Skeletal muscle cell (primary cell): ENCODE results near the gene PSAP.
A peak's percentile ranks its signal among the peaks of the same experiment; 100 is the strongest.

ENCODE experiments used
- DNase-seq: peaks from one replicate; pipeline ENCODE4 v3.0.0-alpha.2; 2010; ENCODE audit warnings: low read depth
- H3K4me3 ChIP-seq: 2 replicates; pipeline ENCODE4 v1.5.1; 2011; ENCODE audit warnings: low read depth, mild to moderate bottlenecking, control low read depth, low read length, moderate library complexity

PSAP gene

DNA sequence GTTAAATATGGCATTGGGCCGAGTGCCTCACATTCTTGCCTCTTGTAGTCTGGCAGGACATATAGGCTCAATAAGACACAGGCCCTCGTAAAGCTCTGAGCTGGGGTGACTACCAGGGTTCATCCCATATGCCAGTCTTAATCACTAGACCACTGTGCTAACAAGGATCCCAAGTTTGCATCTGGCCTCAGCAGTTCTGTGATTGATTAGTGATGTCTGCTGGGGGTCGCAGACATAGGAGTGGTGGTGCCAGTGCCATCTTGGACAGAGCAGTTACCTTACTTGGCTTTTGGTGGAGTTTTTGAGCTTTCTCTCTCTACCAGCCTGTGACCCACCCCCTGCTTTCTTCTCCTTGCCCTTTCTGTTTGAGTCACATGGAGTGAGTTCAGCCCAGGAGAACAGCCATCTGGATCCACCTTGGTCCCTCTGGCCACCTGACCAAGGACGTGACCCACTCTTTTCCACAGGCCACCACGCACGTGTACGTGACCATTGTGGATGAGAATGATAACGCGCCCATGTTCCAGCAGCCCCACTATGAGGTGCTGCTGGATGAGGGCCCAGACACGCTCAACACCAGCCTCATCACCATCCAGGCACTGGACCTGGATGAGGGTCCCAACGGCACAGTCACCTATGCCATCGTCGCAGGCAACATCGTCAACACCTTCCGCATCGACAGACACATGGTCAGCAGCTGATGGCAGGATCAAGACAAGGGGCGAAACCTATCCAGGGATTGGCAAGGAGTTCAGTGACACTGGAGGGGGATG lies 73.7 kb downstream of the PSAP start:
- no peak for DNase-seq
- H3K4me3 ChIP-seq: no peak overlapping the region

- DNase-seq: no peak
- H3K4me3 ChIP-seq: no peak overlapping the region
Observed at GRCh38 chr10:71776481-71776925, 74.5 kb downstream of the PSAP start.

- no peak overlapping the region for H3K4me3 ChIP-seq
- DNase-seq: no peak
Observed at GRCh38 chr10:71774916-71775702, 75.9 kb downstream of the PSAP start.

GRCh38 chr10:71773221-71773971 lies 77.7 kb downstream of the PSAP start, which contains the start of gene VSIR:
Gene VSIR (minus strand): TSS chr10:71773520. CDS start chr10:71773439, 81 bp downstream.
- peak within 1 kb of the TSS; percentile 51 for H3K4me3 ChIP-seq
- no peak for DNase-seq

DNA sequence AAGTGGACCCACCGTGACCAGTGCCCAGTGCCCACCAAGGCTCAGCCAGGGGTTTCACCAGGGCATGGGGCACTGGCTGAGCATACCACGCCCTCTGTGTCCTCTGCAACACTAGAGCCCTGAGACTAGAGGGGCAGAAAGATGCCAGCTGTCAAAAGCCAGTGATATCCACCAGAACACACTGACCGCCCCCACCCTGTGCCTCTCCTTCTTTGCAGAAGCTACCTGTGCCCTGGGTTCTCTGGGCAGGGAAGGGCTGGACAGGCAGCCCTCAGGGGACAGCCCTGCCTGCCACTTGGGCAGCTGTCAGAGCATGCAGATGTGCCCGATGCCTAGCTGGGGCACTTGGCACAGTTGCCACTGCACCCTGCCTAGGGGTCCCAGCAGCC lies 78.2 kb downstream of the PSAP start:
- peak overlapping the region; percentile 51 for H3K4me3 ChIP-seq
- no peak for DNase-seq

GRCh38 chr10:71771821-71772617 lies 79.0 kb downstream of the PSAP start:
- H3K4me3 ChIP-seq: no peak overlapping the region
- no peak for DNase-seq

DNA sequence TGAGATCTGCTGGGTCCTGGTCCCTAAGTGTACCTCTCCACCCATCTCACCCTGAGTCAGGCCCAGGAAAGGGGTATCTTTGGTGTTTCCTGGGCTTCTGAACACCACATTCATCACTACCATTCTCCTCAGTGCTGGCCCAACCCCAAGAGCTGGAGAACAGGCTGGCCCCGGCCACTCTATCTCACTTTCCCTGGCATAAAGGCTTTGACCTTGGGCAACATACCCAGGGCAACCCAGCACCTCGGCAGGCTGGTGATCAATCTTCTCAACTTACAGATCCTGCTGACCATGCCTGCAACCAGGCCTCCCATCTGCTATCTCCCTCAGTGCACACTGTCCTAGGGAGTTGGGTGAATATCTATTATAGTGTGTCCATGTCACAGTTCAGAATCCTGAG lies 79.8 kb downstream of the PSAP start:
- no peak overlapping the region for H3K4me3 ChIP-seq
- no peak for DNase-seq

DNA sequence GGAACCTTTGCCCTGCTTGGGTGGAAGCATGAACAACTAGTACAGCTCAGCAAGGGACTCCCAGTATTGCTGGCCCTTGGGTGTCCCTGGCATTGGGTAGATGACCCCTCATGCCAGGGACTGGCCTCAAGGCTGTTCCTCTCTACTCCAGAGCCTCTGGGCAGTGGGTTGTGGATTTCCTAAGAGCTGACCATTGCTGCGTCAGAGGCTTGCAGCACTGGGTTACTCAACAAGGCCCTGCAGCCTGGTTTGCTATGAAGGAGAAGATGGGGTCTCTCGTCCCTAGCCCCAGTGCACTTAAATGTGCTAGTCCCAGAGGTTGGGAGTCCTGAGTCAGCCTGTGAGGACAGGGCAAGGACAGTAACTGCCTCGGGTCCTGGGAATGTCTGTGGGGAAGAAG lies 80.3 kb downstream of the PSAP start:
- H3K4me3 ChIP-seq: no peak overlapping the region
- DNase-seq: no peak

- no peak for DNase-seq
- no peak overlapping the region for H3K4me3 ChIP-seq
Observed at GRCh38 chr10:71770255-71770654, 80.8 kb downstream of the PSAP start.

GRCh38 chr10:71769279-71769823 lies 81.7 kb downstream of the PSAP start:
- no peak for DNase-seq
- H3K4me3 ChIP-seq: no peak overlapping the region

DNA sequence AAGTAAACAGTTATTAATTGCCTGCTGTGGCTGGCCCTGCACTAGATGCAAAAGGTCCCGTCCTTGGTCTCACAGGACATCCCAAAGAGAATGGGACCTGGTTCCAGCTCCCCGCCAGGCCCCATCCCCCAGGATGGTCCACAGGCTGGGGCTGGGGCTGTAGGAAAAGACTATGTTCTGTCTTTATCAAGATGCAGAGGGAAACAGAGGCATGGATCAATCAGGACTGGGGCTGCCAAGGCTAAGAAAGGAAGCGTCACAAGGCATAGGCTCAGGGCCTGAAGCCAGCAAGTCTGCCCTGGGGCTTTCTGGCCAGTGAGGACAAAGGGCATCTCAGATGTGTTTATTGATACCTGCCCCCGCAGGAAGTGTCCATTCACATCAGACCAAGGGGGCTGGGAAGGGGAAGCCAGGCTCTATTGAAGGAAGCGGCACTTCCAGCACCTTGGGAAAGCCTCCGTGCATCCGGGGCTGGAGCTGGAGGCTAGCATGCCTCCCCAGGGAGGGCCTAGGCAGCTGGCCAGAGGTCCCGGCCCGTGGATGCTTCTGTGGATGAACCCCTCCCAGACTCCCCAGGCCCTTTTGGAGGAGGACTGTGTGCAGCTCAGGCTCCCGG lies 83.5 kb downstream of the PSAP start:
- H3K4me3 ChIP-seq: no peak overlapping the region

DNA sequence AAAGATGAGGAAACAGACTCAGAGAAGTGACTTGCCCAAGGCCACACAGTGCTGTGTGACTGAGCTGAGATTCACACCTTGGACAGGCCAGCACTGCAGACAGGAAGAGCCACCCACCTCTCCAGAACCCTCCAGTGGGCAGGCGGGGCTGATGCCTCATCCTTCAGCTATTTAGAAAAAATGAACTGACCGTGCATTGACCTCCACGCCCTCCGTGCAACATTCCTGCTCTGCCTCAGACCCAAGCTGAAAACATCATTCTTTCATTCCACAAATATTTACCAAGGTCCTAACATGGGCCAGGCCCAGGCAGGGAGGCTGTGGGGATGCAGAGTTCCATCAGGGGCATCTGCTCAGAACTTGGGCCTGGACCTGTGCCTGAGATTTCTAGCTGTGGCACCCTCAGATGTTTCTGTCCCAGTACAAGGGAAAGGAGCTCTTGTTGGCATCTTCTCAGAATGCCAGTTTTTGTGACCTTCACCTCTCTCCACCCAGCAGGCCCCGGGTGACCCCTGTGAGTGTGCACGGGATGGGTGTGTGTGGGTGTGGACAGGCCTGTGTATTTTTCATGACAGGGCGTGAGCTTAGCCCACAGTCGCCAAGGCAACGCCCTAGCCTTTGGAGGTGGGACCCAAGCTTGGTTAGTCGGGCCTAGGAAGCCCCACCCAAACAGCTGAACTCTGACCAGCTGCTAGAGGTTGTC lies 84.2 kb downstream of the PSAP start:
- no peak overlapping the region for H3K4me3 ChIP-seq
- peak; percentile 63 for DNase-seq

More for the DNA sequence above, 83.5 kb downstream of the PSAP start:
- no peak for DNase-seq
